HG02840 (cell line): ENCODE data around the gene CACNA1B.
"Not testable (repeated sequence)": the region's sequence is repeated elsewhere in the genome, so short reads cannot be mapped to it uniquely, and the experiment has no call there.

ENCODE experiments used
- ATAC-seq: cut with Tn5 transposase; IDR thresholded peaks from one replicate; pipeline ENCODE4 v1.9.1; 2021; ENCODE audit warnings: mild to moderate bottlenecking, moderate library complexity, moderate number of reproducible peaks; ENCODE audit not compliant: unreplicated experiment, low FRiP score

CACNA1B gene

GRCh38 chr9:138083873-138084272 lies 206.3 kb downstream of the CACNA1B start:
- no peak for ATAC-seq

GRCh38 chr9:138085568-138085967 lies 208.0 kb downstream of the CACNA1B start:
- no peak for ATAC-seq

GRCh38 chr9:138092057-138092456 lies 214.5 kb downstream of the CACNA1B start:
- not testable (repeated sequence) for ATAC-seq

GRCh38 chr9:138094028-138094427 lies 216.4 kb downstream of the CACNA1B start:
- no peak for ATAC-seq

GRCh38 chr9:138095813-138096518 lies 218.4 kb downstream of the CACNA1B start:
- no peak for ATAC-seq

- no peak for ATAC-seq
Measured at GRCh38 chr9:138096519-138096845, 218.9 kb downstream of the CACNA1B start.

- no peak for ATAC-seq
Measured at GRCh38 chr9:138097501-138097991, 220.0 kb downstream of the CACNA1B start.

- ATAC-seq = no peak
Measured at GRCh38 chr9:138098116-138098907, 220.7 kb downstream of the CACNA1B start.

GRCh38 chr9:138098908-138099791 lies 221.6 kb downstream of the CACNA1B start:
- ATAC-seq = no peak

GRCh38 chr9:138099803-138100598 lies 222.4 kb downstream of the CACNA1B start:
- no peak for ATAC-seq

GRCh38 chr9:138100711-138101350 lies 223.2 kb downstream of the CACNA1B start:
- ATAC-seq = no peak

- no peak for ATAC-seq
Measured at GRCh38 chr9:138101444-138102234, 224.1 kb downstream of the CACNA1B start.

GRCh38 chr9:138102246-138103051 lies 224.9 kb downstream of the CACNA1B start:
- no peak for ATAC-seq

GRCh38 chr9:138103111-138103848 lies 225.7 kb downstream of the CACNA1B start:
- no peak for ATAC-seq

GRCh38 chr9:138103849-138104206 lies 226.2 kb downstream of the CACNA1B start:
- ATAC-seq = no peak

GRCh38 chr9:138104251-138105122 lies 226.9 kb downstream of the CACNA1B start:
- ATAC-seq = no peak

GRCh38 chr9:138105123-138105415 lies 227.5 kb downstream of the CACNA1B start:
- ATAC-seq = no peak
